Vagina (tissue), 2 donors: ENCODE results near the gene ESRRA.

Experiments used
- POLR2A ChIP-seq, 2 donors: fragments of 450-650 bp; IDR thresholded peaks; one replicate each; pipeline ENCODE4 v1.6.1; 2017; ENCODE audit warnings: antibody characterized with exemption in 2 of 2, mild to moderate bottlenecking in 2 of 2, moderate library complexity in 2 of 2
- POLR2AphosphoS5 ChIP-seq, 2 donors: sonication (generic); formaldehyde crosslinking; IDR thresholded peaks; one replicate each; pipeline ENCODE4 v1.9.0; 2017; ENCODE audit warnings: antibody characterized with exemption in 2 of 2, mild to moderate bottlenecking in 2 of 2, low read depth in 1 of 2; ENCODE audit not compliant: insufficient read depth in 1 of 2
- TF ChIP-seq, protein P1 (sequence below), 3 experiments: fragments of 450-650 bp in 2 of 3; fragments of 200-600 bp in 1 of 3; sonication (generic) in 1 of 3; IDR thresholded peaks; one replicate each; pipeline ENCODE4 v1.5.1; 2017 to 2019; ENCODE audit warnings: antibody characterized with exemption in 3 of 3, mild to moderate bottlenecking in 2 of 3, moderate library complexity in 2 of 3

GRCh38 chr11:64289002-64289564 is 16.2 kb upstream of the ESRRA start:
- TF ChIP-seq, protein P1, sequence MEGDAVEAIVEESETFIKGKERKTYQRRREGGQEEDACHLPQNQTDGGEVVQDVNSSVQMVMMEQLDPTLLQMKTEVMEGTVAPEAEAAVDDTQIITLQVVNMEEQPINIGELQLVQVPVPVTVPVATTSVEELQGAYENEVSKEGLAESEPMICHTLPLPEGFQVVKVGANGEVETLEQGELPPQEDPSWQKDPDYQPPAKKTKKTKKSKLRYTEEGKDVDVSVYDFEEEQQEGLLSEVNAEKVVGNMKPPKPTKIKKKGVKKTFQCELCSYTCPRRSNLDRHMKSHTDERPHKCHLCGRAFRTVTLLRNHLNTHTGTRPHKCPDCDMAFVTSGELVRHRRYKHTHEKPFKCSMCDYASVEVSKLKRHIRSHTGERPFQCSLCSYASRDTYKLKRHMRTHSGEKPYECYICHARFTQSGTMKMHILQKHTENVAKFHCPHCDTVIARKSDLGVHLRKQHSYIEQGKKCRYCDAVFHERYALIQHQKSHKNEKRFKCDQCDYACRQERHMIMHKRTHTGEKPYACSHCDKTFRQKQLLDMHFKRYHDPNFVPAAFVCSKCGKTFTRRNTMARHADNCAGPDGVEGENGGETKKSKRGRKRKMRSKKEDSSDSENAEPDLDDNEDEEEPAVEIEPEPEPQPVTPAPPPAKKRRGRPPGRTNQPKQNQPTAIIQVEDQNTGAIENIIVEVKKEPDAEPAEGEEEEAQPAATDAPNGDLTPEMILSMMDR (IDR thresholded peaks at IDR 0.05): no peak
- TF ChIP-seq POLR2A (IDR thresholded peaks at IDR 0.05) (no peak), POLR2AphosphoS5 (IDR thresholded peaks at IDR 0.05; ENCODE audit: insufficient read depth in 1 of 2, low read depth in 1 of 2) (no peak)
